ENCODE results near the gene SLC22A23. TPM values are rescaled to one million over a fixed set of nuclear protein-coding genes. Genes with fewer than 3 reads are reported as not detected.

Gene SLC22A23
- total and polyA plus RNA-seq, 4 donors: 4.9 to 45.4 (median 19.7) TPM

DNA sequence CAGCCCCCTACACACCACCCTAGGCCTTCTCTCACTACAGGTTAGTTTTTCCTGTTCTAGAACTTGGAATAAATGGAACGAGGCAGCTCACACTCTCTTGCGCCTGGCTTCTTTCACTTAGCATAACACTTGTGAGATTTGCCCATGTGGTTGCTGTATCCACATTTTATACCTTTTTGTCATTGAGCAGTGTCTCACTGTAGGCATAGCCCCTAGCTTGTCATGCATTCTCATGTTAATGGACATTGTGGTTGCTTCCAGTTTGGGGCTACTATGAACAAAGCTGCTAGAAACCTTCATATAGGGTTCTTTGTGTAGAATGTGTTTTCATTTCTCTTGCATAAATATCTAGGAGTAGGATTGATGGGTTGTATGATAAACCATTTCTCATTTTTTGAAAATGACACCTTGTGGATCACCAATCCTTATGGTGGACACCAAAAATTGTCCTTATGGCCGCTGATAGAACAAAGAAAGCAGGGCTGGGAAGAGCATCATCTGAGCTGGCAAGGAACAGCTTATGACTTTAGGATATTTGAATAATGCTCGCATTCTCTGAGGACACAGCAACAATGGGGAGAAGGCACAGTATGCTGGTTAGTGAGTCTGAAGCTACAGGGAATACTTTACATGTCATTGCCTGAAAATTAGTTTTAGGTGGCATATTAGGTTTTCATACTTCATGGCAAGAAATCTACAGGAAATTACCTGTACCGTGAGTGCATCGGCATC, 9.8 kb upstream of the SLC22A23 start:
- DNase-seq (ENCODE audit: low spot score): no peak
- TF ChIP-seq HNF4A (conservative IDR thresholded peaks at IDR 0.05) (no peak), YY1 (IDR thresholded peaks at IDR 0.05) (no peak), SP1 (IDR thresholded peaks at IDR 0.05) (no peak), GABPA (IDR thresholded peaks at IDR 0.05 in 1 of 2, conservative IDR thresholded peaks at IDR 0.05 in 1 of 2) (no peak), RXRA (IDR thresholded peaks at IDR 0.05) (no peak), TAF1 (conservative IDR thresholded peaks at IDR 0.05) (no peak), FOXA1 (IDR thresholded peaks at IDR 0.05) (no peak)
- TF ChIP-seq, protein P1, sequence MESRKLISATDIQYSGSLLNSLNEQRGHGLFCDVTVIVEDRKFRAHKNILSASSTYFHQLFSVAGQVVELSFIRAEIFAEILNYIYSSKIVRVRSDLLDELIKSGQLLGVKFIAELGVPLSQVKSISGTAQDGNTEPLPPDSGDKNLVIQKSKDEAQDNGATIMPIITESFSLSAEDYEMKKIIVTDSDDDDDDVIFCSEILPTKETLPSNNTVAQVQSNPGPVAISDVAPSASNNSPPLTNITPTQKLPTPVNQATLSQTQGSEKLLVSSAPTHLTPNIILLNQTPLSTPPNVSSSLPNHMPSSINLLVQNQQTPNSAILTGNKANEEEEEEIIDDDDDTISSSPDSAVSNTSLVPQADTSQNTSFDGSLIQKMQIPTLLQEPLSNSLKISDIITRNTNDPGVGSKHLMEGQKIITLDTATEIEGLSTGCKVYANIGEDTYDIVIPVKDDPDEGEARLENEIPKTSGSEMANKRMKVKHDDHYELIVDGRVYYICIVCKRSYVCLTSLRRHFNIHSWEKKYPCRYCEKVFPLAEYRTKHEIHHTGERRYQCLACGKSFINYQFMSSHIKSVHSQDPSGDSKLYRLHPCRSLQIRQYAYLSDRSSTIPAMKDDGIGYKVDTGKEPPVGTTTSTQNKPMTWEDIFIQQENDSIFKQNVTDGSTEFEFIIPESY (IDR thresholded peaks at IDR 0.05): no peak
- TF ChIP-seq, protein P2, sequence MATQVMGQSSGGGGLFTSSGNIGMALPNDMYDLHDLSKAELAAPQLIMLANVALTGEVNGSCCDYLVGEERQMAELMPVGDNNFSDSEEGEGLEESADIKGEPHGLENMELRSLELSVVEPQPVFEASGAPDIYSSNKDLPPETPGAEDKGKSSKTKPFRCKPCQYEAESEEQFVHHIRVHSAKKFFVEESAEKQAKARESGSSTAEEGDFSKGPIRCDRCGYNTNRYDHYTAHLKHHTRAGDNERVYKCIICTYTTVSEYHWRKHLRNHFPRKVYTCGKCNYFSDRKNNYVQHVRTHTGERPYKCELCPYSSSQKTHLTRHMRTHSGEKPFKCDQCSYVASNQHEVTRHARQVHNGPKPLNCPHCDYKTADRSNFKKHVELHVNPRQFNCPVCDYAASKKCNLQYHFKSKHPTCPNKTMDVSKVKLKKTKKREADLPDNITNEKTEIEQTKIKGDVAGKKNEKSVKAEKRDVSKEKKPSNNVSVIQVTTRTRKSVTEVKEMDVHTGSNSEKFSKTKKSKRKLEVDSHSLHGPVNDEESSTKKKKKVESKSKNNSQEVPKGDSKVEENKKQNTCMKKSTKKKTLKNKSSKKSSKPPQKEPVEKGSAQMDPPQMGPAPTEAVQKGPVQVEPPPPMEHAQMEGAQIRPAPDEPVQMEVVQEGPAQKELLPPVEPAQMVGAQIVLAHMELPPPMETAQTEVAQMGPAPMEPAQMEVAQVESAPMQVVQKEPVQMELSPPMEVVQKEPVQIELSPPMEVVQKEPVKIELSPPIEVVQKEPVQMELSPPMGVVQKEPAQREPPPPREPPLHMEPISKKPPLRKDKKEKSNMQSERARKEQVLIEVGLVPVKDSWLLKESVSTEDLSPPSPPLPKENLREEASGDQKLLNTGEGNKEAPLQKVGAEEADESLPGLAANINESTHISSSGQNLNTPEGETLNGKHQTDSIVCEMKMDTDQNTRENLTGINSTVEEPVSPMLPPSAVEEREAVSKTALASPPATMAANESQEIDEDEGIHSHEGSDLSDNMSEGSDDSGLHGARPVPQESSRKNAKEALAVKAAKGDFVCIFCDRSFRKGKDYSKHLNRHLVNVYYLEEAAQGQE (IDR thresholded peaks at IDR 0.05): no peak
- TF ChIP-seq, protein P3, sequence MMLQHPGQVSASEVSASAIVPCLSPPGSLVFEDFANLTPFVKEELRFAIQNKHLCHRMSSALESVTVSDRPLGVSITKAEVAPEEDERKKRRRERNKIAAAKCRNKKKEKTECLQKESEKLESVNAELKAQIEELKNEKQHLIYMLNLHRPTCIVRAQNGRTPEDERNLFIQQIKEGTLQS (IDR thresholded peaks at IDR 0.05): no peak
- TF ChIP-seq, protein P4, sequence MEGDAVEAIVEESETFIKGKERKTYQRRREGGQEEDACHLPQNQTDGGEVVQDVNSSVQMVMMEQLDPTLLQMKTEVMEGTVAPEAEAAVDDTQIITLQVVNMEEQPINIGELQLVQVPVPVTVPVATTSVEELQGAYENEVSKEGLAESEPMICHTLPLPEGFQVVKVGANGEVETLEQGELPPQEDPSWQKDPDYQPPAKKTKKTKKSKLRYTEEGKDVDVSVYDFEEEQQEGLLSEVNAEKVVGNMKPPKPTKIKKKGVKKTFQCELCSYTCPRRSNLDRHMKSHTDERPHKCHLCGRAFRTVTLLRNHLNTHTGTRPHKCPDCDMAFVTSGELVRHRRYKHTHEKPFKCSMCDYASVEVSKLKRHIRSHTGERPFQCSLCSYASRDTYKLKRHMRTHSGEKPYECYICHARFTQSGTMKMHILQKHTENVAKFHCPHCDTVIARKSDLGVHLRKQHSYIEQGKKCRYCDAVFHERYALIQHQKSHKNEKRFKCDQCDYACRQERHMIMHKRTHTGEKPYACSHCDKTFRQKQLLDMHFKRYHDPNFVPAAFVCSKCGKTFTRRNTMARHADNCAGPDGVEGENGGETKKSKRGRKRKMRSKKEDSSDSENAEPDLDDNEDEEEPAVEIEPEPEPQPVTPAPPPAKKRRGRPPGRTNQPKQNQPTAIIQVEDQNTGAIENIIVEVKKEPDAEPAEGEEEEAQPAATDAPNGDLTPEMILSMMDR (IDR thresholded peaks at IDR 0.05; ENCODE audit: low read depth, low read length, missing input control): no peak
- Histone ChIP-seq H3K9me3 (ENCODE audit: control insufficient read depth in 4 of 4, low read length in 3 of 4) (no peaks in the 10 kb centered on the region), H3K27ac (ENCODE audit: low read depth in 1 of 2, low read length in 2 of 2) (no peak overlapping the region), H3K4me3 (ENCODE audit: low read depth in 1 of 3, low read length in 3 of 3) (no peak overlapping the region), H3K36me3 (ENCODE audit: control insufficient read depth in 4 of 4, insufficient read depth in 3 of 4, low read depth in 1 of 4, low read length in 3 of 4) (no peaks in the 10 kb centered on the region), H3K4me1 (ENCODE audit: control insufficient read depth in 4 of 4, insufficient read depth in 4 of 4, low read length in 3 of 4) (no peaks in the 10 kb centered on the region), H3K9ac (ENCODE audit: low read depth in 1 of 2, low read length in 2 of 2) (no peak overlapping the region), H3K27me3 (ENCODE audit: control insufficient read depth in 4 of 4, insufficient read depth in 4 of 4, low read length in 3 of 4) (no peaks in the 10 kb centered on the region)
- 95% methylated on average over 6 of the region's 6 CpGs for WGBS

DNA sequence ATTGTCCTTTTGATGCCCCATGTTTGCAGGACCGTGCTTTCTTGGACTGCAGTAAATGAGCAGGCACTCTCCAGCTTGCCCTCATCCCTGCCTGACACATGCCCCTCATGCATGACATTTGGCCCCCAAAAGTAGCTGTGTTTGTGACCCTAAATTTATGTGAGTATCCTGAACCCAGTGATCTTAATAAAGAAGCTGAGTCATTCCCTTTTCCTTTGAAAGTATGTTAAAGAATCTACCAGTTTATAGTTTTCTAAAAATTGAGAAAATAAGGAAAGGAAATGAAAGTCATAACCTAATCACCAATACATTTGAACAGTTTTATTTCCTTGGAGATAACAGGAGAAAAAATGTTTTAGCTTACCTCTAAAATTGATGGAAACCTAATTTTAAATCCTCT, 3.4 kb upstream of the SLC22A23 start:
- no peaks in the 10 kb centered on the region for H3K9me3 ChIP-seq (ENCODE audit: control insufficient read depth in 4 of 4, low read length in 3 of 4)
- no peak overlapping the region for H3K4me3 ChIP-seq (ENCODE audit: low read depth in 1 of 3, low read length in 3 of 3)
- H3K9ac ChIP-seq (ENCODE audit: low read depth in 1 of 2, low read length in 2 of 2): no peak overlapping the region
- no peaks in the 10 kb centered on the region for H3K27me3 ChIP-seq (ENCODE audit: control insufficient read depth in 4 of 4, insufficient read depth in 4 of 4, low read length in 3 of 4)
- H3K36me3 ChIP-seq (ENCODE audit: control insufficient read depth in 4 of 4, insufficient read depth in 3 of 4, low read depth in 1 of 4, low read length in 3 of 4): no peaks in the 10 kb centered on the region
- DNase-seq (ENCODE audit: low spot score): no peak
- no peak overlapping the region for H3K27ac ChIP-seq (ENCODE audit: low read depth in 1 of 2, low read length in 2 of 2)
- 93% methylated on average over 1 of the region's 1 CpG for WGBS
- peaks cover 4 to 15% (median 8%) of the 10 kb centered on the region in 4 donors for H3K4me1 ChIP-seq (ENCODE audit: control insufficient read depth in 4 of 4, insufficient read depth in 4 of 4, low read length in 3 of 4)
- TF ChIP-seq RAD21 (IDR thresholded peaks at IDR 0.05) (no peak), GABPA (IDR thresholded peaks at IDR 0.05 in 1 of 2, conservative IDR thresholded peaks at IDR 0.05 in 1 of 2) (no peak), FOXA2 (IDR thresholded peaks at IDR 0.05) (no peak), RXRA (IDR thresholded peaks at IDR 0.05) (no peak), SP1 (IDR thresholded peaks at IDR 0.05) (no peak)
- TF ChIP-seq, protein P4 (IDR thresholded peaks at IDR 0.05; ENCODE audit: low read depth, low read length, missing input control): no peak
- TF ChIP-seq, protein P2 (IDR thresholded peaks at IDR 0.05): no peak
- TF ChIP-seq, protein P1 (IDR thresholded peaks at IDR 0.05): no peak
